HG03095 (cell line): ENCODE measurements around the gene VAMP3.

Experiments
- ATAC-seq: cut with Tn5 transposase; IDR thresholded peaks from one replicate; pipeline ENCODE4 v1.9.1; 2021; ENCODE audit warnings: moderate library complexity; ENCODE audit not compliant: unreplicated experiment

VAMP3 gene, protein sequence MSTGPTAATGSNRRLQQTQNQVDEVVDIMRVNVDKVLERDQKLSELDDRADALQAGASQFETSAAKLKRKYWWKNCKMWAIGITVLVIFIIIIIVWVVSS

DNA sequence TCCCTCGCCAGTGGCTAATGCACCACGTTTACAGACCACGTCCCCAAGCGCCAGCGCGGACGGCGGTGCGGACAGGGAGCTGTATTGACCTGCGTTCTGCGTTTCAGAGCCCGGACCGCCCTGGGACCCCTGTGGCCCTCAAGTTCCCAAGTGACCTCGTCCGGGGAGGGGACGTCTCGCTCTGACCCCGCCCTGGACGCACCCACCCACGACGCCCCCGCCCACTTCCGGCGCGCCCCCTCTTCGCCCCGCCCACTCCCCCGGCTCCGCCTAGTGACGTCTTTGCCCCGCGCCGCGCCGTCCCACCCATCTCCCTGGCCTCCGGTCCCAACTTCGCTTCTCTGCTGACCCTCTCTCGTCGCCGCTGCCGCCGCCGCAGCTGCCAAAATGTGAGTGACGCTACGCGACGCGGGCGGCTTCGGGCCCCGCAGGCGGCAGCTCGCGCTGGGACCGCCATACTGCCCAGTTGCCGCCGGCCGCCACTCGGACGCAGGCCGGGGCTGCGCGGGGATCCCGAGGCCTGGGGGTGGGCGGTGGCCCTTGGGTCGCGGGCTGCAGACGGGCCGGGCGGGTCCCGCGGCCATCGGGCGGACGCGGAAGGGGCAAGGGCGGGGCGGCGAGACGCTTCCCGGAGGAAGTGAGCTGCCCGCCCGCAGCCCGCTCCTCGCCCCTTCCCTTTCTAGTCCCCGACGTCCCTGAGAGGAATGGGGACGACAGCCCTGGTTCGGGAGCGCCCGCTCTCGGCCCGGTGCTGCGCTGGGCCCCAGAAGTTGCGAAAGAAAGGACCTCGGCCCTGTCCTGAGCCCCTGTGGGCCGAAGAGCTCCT is at the start of gene VAMP3:
Gene VAMP3 (plus strand): TSS at position 300 of the 826 bp plus-strand sequence. CDS start 88 bp downstream, at position 388.
- ATAC-seq = peak; percentile 72

DNA sequence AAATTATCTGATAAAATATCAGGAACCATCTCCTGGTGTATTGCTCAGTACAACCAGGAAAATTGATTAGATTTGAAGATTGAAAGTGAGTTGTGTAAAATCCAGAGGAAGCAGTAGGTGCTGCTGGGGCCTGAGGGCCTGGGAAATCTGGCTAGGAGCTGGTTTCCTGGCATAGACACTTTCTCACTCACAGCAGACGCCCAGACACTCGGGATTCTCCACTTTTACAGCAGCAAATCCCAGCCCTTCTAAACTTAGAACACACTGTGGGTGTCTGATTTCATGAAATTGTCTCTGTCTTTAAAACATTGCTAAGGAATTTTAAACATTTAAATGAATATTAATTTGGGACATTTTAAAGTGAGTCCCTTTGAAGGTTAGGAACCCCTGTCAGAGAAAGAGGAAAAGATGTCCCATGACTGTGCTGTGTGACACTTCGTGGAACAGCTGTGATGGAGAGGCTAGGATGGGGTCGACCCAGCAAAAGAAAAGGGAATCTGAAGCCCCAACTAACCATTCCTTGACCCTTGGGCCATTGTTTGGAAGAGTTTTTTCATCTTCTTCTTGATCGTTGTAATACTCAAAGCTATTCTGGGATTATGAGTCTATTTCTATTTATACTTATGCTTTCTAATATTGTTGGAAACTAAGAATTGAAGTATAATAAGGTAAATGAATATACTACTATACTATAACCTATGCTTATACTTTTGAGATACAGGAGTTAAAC is 49.0 kb upstream of the VAMP3 start:
- no peak for ATAC-seq

DNA sequence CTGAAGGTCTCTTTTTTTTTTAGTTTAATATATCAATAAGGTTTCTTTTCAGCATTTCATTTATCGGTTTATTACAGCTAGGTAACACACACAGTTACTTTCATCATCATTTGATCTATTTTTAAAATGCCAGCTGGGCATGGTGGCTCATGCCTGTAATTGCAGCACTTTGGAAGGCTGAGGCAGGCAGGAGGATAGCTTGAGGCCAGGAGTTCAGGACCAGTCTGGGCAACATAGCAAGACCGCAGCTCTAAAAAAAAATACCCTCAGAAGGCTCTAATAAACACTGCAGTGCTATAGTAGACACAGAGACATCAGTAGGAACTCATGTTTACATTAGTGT is 48.5 kb upstream of the VAMP3 start:
- ATAC-seq = no peak

DNA sequence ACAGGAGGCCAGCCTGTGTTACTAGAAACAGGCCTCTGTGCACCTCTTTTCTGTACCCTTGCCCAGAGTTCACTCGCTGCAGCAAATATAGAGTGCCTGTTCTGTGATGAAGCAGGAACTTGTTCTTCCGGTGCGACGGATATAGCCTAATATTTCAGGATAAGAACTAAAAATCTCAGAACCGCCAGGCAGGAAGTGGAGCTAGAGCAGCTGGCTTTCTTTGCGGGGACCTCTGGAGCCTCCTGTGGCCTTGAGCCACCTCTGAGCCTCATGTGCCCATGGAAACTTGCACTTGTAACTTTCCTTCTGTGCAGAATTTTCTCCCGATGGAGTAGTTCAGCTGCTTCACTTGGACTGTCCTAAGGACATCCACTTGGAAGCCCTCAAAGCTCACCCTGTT is 44.5 kb upstream of the VAMP3 start:
- ATAC-seq = no peak

DNA sequence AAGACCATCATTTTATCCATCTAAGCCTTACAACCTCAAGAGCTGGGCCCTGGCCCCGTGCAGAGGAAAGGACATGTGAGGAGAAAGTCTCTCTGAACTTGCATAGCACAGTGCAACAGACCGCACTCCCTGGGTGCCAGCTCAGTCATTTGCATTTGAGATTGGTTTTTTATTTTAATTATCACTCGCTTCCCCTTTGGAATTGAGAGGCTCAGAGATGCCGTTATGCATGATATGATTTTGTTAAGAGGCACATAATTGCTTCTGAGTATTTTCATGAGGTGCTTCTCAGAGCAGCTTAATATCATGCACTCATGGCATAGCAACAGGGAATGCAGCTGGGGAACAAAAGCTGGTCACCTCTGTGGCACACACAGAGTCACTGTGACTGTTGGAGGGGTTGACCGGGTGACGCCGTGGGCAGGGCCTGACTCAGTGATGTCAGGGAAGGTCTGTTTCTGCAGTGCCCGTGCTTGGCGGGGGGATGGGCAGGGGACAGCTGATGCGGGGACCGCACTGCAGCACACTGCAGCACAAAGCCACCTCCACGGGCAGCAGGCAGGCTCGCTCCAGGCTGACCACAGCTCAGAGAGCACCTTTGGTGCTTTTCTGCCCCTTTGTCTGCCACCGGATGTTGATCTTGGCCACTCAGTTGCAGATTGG is 43.2 kb upstream of the VAMP3 start:
- ATAC-seq = no peak

DNA sequence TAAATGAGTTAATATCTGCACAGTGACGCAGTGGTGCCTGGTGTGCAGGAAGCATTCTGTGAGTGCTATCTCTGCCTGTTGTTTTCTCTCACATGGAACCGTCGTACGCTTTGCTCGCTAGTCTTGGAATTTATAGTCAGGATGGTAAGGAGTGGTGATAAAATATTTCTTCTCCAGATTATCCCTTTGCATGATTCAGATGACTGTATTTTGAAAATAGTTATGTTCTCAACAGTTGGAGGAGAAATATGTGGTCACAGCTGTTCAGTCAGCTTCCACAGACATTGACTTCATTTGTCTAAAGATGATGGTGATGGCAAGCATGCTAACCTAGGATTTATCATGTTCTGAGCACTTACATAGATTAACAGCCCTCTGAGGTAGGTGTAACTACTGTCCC is 41.3 kb upstream of the VAMP3 start:
- no peak for ATAC-seq

DNA sequence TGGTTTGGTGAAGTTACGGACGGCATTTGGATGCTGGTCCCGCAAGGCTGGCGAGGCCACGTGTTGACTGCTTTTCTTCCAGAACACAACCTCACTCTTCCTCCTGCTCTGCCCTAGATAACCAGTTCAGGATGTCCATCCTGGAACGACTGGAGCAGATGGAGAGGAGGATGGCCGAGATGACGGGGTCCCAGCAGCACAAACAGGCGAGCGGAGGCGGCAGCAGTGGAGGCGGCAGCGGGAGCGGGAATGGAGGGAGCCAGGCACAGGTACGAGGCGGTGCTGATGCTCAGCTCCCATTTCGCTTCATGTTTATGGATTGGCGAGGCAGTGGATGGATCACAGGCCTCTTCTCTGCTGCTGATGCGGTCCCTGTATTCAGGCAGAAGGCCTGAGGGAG is 38.8 kb upstream of the VAMP3 start:
- no peak for ATAC-seq

DNA sequence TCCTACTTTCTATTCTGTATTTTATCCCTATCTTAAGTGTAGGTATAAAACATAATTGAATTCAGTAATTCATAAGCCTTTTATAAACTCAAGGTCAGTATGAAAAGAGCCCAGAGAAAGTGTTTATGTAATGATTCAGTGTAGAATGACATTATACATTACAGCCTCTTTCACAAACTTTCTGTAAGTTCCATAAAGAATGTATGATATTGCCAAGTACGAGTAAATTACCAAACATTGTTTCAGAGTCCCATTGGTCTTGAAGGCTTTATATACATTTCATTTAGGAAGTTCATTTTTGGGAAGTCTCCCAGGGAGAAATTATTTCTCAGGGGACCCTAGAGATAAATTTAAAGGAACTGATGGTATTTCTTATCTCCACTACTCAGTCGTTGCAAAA is 37.8 kb upstream of the VAMP3 start:
- ATAC-seq = no peak

DNA sequence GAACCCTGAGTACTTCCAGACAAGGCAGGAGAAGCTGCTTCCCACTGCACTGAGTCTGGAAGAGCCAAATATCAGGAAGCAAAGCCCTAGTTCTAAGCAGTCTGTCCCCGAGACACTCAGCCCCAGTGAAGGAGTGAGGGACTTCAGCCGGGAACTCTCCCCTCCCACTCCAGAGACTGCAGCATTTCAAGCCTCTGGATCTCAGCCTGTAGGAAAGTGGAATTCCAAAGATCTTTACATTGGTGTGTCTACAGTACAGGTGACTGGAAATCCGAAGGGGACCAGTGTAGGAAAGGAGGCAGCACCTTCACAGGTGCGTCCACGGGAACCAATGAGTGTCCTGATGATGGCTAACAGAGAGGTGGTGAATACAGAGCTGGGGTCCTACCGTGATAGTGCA is 33.1 kb upstream of the VAMP3 start:
- ATAC-seq = no peak

DNA sequence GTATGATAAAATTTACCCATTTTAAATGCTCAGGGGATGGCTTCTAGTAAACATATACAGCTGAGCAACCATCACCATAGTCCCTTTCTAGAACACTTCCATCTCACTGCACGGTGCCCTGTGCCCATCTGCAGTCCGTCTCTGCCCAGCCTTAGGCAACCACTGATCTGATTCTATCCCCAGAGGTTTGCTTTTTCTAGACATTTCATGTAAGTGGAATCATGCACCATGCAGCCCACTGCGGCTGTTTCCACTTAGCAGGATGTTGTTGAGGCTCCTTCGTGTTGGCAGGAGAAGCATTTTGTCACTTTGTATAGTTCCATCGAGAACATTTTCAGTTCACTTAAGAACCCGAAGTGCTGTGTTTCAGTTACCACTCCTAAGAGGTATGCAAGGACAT is 27.8 kb upstream of the VAMP3 start:
- ATAC-seq = no peak

DNA sequence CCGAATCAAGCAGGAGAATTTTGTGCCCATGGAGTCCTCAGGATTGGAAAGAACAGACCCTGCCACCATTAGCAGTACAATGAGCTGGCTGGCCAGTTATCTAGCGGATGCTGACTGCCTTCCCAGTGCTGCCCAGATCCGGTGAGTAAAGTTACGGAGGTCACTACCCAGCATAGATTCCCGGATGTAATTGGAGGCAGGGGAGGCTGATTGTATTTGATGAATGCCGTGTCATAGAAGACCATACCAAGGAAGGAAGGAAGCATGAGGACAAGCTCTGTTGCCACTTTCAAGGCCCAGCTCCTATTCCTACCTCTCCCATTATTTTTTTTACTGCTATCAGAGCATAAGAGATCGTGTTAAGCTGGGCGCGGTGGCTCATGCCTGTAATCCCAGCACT is 26.2 kb upstream of the VAMP3 start:
- no peak for ATAC-seq

DNA sequence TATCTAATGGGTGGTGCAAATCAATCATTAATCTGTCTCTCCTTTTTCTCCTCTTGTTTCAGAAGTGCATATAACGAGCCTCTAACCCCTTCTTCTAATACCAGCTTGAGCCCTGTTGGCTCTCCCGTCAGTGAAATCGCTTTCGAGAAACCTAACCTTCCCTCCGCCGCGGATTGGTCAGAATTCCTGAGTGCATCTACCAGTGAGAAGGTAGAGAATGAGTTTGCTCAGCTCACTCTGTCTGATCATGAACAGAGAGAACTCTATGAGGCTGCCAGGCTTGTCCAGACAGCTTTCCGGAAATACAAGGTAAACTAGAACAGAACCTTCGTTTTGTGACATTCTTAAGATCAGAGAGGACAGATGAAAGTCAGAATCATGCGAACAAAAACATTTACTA is 25.3 kb upstream of the VAMP3 start:
- ATAC-seq = no peak

DNA sequence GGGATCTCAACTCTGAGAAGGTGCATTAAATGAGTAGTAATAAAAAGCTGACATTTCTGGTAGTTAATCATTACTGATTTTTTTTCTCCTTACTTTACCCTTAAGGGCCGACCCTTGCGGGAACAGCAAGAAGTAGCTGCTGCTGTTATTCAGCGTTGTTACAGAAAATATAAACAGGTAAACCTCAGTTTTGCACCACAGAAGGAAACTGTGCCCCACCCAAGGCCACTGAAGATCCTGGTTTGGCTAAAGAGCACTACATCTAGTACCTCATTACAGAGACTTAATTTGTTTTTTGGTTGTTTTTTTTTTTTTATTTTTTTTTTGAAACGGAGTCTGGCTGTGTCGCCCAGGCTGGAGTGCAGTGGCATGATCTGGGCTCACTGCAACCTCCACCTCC is 23.5 kb upstream of the VAMP3 start:
- ATAC-seq = no peak

DNA sequence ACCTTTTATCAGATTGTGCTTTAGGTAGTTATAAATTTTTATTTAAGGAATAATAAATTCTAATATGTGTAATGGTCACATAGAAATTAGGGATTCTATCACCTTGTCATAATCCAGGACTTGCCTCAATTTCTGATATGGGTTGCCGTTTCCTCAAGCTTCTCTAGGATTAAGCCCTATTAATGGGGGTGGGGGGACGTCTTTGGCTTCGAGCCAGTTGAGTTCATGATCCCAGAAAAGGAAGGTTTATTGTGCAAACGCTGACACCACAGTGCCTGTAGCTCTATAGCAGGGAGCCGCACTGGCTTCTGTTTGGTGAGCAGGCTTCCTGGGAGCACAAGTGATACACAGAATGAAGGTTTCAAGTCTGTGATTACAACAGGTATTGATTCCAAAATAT is 22.0 kb upstream of the VAMP3 start:
- ATAC-seq = no peak

DNA sequence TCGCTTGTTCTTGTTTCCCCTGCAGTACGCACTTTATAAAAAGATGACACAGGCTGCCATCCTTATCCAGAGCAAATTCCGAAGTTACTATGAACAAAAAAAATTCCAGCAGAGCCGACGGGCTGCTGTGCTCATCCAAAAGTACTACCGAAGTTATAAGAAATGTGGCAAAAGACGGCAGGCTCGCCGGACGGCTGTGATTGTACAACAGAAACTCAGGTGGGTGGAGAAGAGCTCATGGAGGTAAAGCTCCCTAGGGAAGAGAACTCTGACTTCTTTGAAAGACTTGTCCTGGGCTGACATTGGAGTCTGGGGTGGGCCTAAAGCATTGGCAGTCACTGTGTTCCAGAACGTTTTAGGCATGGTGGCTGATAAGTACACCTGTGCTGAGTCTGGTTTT is 19.9 kb upstream of the VAMP3 start:
- no peak for ATAC-seq

DNA sequence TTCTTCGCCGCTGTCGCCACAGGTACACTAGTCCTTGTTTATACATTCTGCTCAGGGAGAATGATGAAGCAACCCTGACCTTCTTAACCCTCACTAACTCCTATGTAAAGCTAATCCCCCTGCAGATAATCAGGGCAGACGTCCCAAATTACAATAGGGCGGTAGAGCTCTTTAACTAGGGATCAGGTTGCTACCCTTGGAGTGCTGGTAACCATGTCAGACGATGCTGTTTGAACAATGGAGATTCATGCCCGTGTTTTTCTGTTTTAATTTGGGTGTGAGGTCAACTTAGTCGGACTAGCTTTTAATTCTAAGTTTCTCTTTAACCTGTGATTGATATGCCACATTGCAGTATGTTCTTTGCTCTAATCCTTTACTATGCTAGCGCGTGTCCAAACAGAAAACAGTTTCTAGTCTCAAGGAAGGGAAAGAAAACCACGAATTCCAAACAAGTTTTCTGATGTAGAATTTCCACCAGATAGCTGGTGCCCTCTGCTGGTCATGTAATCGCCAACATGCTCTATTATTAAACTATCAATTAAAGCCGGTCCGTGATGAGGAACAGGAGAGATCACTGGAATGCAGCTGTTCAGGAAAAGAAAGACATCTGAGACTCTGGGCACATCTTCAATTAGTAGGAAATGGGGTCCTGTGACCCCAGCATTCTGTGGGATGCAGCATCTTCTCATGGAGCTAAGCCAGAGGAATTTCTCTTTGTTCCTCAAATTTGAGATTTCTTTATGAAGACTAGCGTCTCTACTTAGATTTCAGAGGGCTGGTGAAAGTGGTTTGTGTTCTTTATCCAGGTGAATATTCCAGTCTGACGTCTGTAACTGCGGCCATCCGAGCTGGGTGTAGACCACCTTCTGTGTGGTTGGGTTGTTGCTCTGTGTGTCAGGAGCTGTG is 18.3 kb upstream of the VAMP3 start:
- no peak for ATAC-seq

DNA sequence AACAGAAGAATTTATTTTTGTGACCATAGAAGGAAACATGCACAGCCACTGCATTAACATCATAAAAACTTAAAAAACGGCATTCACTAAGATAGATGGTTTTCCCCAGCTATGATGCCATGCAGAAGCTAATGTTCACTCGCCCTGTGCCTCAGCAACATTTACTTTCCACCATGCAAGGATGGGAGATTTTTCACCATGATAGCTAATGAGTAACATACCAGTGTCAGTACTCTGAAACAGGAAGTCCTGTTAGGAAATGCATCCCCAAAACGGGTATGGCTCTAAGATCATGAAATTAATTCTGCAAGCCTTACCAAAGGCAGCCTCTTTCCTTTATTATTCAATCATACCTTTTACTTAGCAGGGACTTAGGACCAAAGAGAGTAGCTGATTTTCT is 17.5 kb upstream of the VAMP3 start:
- no peak for ATAC-seq

DNA sequence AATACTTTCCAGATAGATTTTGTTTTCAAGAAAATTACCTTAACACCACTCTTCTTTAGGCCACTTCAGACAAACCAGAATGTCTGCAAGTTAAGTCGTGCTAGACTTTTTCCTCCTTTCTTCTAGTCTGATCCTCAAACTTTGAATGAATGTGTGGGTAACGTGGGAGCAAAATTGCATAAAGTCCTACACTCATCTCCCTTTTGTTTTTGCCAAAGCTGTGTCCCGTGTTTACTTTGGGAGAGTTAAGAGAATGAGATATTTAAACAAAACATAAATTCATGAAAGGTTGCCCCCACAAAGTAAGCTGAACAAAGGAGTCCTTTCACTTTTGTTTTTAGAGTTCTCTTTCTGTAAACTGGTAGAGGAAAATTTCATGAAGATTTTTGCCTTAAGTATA is 16.9 kb upstream of the VAMP3 start:
- ATAC-seq = no peak

DNA sequence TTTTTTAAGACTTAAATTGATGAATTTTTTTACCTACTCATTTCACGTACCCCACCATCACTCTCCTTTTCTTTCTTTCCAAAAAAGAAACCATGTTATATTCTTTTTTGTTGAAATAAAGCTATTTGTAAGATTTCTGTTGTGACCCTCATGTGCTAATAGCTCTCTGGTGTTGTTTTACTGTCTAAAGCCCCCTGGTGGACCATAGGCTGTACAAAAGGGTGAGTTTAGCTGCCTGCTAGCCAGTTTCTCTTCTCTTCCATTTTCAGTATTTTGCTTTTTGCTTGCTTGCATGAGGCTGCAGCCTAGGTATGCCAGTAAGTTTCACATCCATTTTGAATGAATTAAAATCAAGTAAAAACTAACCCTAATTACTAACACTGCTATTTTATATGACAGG is 15.6 kb upstream of the VAMP3 start:
- ATAC-seq = no peak

DNA sequence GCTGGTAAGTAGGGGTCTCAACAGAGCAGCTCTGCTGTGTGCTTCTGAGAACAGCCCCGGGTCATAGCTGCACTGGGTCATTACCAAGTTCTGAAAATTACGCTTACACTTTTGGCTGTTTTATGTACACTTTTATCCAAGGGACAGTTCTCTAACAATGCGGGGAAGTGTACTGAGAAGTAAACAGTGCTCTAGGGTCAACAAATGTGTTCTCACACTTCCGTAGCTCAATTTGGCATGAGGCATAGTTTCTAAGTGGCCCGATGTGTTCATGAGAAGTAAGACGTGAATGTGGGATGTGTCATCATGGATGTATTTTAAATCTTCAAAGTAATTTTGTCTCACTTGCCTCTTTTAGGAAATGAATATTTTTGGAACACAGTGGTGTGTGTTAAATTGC is 10.9 kb upstream of the VAMP3 start:
- no peak for ATAC-seq

DNA sequence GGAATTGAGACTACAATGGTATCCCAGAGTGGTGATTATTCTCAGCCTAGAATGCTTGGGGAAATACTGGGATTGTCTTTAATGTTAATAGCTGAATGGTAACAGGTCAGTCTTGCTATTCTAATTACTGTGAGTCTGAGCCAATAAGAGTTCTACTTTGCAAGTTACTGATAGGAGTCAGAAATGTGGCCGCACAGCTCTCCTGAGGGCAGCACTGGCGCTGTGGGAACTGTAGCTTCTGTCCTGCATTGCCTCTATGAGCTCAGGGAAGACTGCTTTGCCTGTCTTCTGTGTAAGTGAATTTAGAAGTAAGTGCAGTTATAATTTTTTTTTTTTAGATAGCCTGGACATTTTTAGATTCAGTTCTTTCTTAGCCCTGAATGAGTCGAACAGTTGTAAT is 10.0 kb upstream of the VAMP3 start:
- ATAC-seq = no peak
